Measurements from ENCODE around the gene PRIM1. TPM values are rescaled to one million over a fixed set of nuclear protein-coding genes. Genes with fewer than 3 reads are reported as not detected.

The PRIM1 gene
- total RNA-seq, 1 donor from 2014 or later: 15.1 TPM

DNA sequence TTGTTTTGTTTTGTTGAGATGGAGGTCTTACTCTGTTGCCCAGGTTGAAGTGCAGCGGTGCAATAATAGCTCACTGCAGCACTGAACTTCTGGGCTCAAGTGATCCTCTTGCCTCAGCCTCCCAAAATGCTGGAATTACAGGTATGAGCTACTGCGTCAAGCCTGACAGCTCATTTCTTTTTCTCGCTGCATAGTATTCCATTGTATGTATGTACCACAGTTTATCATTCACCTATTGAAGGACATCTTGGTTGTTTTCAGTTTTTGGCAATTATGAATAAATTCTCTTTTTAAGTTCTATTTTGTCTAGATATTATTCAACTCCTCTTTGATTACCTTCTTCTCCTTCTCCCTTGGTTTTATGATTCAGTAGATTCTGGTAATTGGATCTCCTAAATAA, 24.5 kb upstream of the PRIM1 start:
- peaks cover 10% of the 10 kb centered on the region for H3K4me1 Mint-ChIP-seq
- no peaks in the 10 kb centered on the region for H3K36me3 Mint-ChIP-seq (ENCODE audit: low read depth)
- POLR2A ChIA-PET: no interaction called here
- H3K9me3 Mint-ChIP-seq: peaks cover 3% of the 10 kb centered on the region
- ATAC-seq (ENCODE audit: low read depth) (no peak), DNase-seq (no peak)
- H3K27ac Mint-ChIP-seq: no peak overlapping the region
- intact Hi-C loops (cut with micrococcal nuclease): no loop called here
- TF ChIP-seq, protein P1, sequence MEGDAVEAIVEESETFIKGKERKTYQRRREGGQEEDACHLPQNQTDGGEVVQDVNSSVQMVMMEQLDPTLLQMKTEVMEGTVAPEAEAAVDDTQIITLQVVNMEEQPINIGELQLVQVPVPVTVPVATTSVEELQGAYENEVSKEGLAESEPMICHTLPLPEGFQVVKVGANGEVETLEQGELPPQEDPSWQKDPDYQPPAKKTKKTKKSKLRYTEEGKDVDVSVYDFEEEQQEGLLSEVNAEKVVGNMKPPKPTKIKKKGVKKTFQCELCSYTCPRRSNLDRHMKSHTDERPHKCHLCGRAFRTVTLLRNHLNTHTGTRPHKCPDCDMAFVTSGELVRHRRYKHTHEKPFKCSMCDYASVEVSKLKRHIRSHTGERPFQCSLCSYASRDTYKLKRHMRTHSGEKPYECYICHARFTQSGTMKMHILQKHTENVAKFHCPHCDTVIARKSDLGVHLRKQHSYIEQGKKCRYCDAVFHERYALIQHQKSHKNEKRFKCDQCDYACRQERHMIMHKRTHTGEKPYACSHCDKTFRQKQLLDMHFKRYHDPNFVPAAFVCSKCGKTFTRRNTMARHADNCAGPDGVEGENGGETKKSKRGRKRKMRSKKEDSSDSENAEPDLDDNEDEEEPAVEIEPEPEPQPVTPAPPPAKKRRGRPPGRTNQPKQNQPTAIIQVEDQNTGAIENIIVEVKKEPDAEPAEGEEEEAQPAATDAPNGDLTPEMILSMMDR (IDR thresholded peaks at IDR 0.05): no peak
- CTCF ChIA-PET: interaction anchor here (0.7 to 0.9 kb wide), 2 partner anchors 69 to 211 kb away, joined by 3 read pairs; no protein-coding TSS in a partner anchor
- no peaks in the 10 kb centered on the region for H3K27me3 Mint-ChIP-seq
- H3K4me3 Mint-ChIP-seq: no peak overlapping the region

DNA sequence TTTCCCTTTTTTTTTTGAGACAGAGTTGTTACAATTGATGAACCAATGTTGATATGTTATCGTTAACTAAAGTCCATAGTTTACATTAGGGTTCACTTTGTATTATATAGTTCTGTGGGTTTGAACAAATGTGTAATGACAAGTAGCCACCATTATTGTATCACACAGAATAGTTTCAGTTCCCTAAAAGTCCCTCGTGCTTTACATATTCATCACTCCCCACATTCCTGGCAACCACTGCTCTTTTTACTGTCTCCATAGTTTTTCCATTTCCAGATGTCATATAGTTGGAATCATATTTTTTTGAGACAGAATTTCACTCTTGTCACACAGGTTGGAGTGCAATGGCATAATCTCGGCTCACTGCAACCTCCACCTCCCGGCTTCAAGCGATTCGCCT, 23.5 kb upstream of the PRIM1 start:
- intact Hi-C loops (cut with micrococcal nuclease): no loop called here
- Mint-ChIP-seq H3K27ac (no peak overlapping the region), H3K27me3 (no peaks in the 10 kb centered on the region), H3K9me3 (peaks cover 3% of the 10 kb centered on the region), H3K4me3 (no peak overlapping the region), H3K4me1 (peaks cover 10% of the 10 kb centered on the region), H3K36me3 (ENCODE audit: low read depth) (no peaks in the 10 kb centered on the region)
- ATAC-seq (ENCODE audit: low read depth) (peak; percentile 47), DNase-seq (no peak)
- TF ChIP-seq, protein P1 (IDR thresholded peaks at IDR 0.05): no peak
- ChIA-PET CTCF (interaction anchor here (0.8 to 0.9 kb wide), 2 partner anchors 18 to 212 kb away, joined by 3 read pairs; no protein-coding TSS in a partner anchor), POLR2A (no interaction called here)

DNA sequence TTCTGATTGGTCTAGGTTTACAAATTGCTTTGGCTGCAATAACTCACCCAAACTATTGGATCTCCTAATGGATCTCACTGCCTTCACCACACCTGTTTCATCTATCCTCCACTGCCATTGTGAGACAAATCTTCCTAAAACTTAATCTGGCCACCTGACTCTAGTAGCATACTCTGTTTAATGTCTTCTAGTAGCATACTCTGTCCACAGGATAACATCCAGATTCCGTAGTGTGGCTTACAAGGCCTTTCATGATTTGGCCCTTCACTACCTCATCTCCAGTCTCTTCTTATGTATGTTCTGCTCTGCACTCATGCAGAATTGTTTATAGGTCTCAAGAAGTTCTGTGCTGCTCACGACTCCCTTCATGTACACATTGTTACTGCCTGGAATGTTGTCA, 21.0 kb upstream of the PRIM1 start:
- peaks cover 10% of the 10 kb centered on the region for H3K4me1 Mint-ChIP-seq
- CTCF ChIA-PET: no interaction called here
- no peak for DNase-seq
- TF ChIP-seq, protein P1 (IDR thresholded peaks at IDR 0.05): no peak
- POLR2A ChIA-PET: no interaction called here
- intact Hi-C loops (cut with micrococcal nuclease): no loop called here
- H3K9me3 Mint-ChIP-seq: peaks cover 3% of the 10 kb centered on the region
- no peaks in the 10 kb centered on the region for H3K36me3 Mint-ChIP-seq (ENCODE audit: low read depth)
- H3K4me3 Mint-ChIP-seq: no peak overlapping the region
- H3K27ac Mint-ChIP-seq: no peak overlapping the region
- no peak for ATAC-seq (ENCODE audit: low read depth)
- no peaks in the 10 kb centered on the region for H3K27me3 Mint-ChIP-seq

DNA sequence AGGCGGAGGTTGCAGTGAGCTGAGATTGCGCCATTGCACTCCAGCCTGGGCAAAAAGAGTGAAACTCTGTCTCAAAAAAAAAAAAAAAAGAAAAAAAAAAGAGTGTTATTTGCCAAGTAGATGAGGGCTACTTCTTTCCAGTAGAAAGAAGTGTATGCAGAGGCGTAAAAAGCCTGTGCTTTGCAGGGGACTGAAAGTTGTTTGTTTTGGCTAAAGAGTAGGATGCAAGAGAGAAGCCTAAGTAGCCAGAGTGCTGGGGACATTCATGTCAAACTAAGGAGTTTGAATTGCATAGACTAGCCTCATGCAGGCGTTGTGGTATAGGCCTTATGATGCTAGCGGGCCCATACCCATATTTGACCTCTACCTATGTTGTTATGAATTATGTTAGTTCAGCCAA, 20.5 kb upstream of the PRIM1 start:
- Mint-ChIP-seq H3K36me3 (ENCODE audit: low read depth) (no peaks in the 10 kb centered on the region), H3K27me3 (no peaks in the 10 kb centered on the region), H3K9me3 (peaks cover 3% of the 10 kb centered on the region), H3K27ac (no peak overlapping the region), H3K4me1 (peaks cover 10% of the 10 kb centered on the region), H3K4me3 (no peak overlapping the region)
- POLR2A ChIA-PET: no interaction called here
- TF ChIP-seq, protein P1 (IDR thresholded peaks at IDR 0.05): no peak
- no peak for ATAC-seq (ENCODE audit: low read depth)
- intact Hi-C loops (cut with micrococcal nuclease): no loop called here
- CTCF ChIA-PET: no interaction called here
- no peak for DNase-seq

DNA sequence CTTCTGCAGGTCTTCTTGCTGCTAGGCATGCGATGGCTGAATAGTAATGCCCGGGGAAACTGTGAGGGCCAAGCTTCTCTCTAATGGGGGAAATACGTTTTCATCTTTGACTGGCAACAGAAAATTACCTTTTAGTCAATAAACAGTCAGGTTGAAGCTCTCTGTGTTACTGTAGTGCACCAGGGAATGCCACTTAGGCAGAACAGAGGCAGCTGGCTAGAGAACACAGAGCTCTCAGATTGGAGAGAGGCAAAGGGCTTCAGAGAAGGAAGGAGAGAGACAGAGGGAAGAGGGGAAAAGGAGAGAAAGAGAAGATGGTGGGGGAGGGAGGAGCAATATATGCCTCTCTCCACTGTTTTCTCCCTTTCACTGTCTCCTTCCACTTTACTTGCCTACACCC, 17.7 kb upstream of the PRIM1 start:
- ATAC-seq (ENCODE audit: low read depth) (no peak), DNase-seq (no peak)
- TF ChIP-seq, protein P1 (IDR thresholded peaks at IDR 0.05): no peak
- peaks cover 15% of the 10 kb centered on the region for H3K4me1 Mint-ChIP-seq
- H3K27me3 Mint-ChIP-seq: no peaks in the 10 kb centered on the region
- ChIA-PET CTCF (interaction anchor here (0.9 kb wide), 1 partner anchor 412 kb away, joined by 3 read pairs; no protein-coding TSS in a partner anchor), POLR2A (interaction anchor here (0.6 to 0.7 kb wide), 2 partner anchors 10 to 161 kb away, joined by 3 to 4 read pairs; no protein-coding TSS in a partner anchor)
- H3K36me3 Mint-ChIP-seq (ENCODE audit: low read depth): no peaks in the 10 kb centered on the region
- H3K9me3 Mint-ChIP-seq: no peaks in the 10 kb centered on the region
- intact Hi-C loops (cut with micrococcal nuclease): no loop called here
- H3K27ac Mint-ChIP-seq: no peak overlapping the region
- H3K4me3 Mint-ChIP-seq: no peak overlapping the region
